LNCaP clone FGC (cell line): Measurements from ENCODE around the gene ART3.

Experiments used
- DNase-seq: peaks from one replicate; pipeline ENCODE4 v3.0.0-alpha.2; 2011; ENCODE audit warnings: low read depth
- H3K4me3 ChIP-seq: 2 replicates; pipeline ENCODE4 v1.5.1; 2011; ENCODE audit warnings: mild to moderate bottlenecking, low read depth, low read length, control low read depth
- TF ChIP-seq, protein P1 (sequence below): IDR thresholded peaks from 2 replicates; pipeline ENCODE4 v1.5.1; 2012; ENCODE audit warnings: mild to moderate bottlenecking; ENCODE audit not compliant: control insufficient read depth, insufficient read depth; ENCODE audit errors: extremely low read depth

Gene ART3

DNA sequence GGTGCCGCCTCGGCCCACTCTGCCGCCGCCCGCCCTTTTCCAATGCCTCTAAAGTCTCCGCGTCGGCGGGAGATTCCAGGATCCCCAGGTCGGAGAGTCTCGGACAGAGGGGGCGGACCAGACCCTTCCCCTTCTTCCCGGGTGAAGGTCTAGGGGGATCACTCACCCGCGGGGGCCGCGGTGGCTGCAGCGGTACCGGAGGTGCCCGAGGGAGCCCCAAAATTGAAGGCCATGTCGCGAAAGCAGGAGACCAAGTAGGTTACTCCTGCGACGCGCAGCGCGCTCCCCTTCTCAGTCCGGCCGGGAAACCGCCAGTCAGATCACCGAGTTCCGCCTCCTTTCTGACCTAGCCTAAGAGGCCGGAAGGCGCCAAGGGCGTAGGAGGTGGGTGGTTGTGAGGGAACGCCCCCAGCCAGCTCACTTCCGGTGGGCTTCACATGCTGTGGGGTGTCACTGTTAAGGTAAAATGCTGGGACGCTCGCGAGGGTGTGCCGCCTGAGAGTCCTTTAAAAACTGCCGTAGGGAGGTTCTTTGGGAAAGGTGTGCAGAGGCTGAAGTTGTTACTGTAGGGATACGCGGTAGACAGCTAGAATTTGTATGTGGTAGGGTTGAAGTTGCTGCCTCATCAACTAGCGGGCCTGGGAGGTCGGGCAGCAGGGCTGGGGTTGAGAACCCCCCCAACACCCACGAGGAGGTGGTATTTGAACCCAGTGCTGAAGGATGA, 73.8 kb downstream of the ART3 start, which contains the start of gene NUP54:
NUP54 (minus strand) TSS at position 256 of the 724 bp plus-strand sequence; CDS start at position 233, 23 bp downstream.
- DNase-seq: peak; percentile 86
- TF ChIP-seq, protein P1, sequence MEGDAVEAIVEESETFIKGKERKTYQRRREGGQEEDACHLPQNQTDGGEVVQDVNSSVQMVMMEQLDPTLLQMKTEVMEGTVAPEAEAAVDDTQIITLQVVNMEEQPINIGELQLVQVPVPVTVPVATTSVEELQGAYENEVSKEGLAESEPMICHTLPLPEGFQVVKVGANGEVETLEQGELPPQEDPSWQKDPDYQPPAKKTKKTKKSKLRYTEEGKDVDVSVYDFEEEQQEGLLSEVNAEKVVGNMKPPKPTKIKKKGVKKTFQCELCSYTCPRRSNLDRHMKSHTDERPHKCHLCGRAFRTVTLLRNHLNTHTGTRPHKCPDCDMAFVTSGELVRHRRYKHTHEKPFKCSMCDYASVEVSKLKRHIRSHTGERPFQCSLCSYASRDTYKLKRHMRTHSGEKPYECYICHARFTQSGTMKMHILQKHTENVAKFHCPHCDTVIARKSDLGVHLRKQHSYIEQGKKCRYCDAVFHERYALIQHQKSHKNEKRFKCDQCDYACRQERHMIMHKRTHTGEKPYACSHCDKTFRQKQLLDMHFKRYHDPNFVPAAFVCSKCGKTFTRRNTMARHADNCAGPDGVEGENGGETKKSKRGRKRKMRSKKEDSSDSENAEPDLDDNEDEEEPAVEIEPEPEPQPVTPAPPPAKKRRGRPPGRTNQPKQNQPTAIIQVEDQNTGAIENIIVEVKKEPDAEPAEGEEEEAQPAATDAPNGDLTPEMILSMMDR: no peak
- H3K4me3 ChIP-seq: peak within 1 kb of the TSS; percentile 71

DNA sequence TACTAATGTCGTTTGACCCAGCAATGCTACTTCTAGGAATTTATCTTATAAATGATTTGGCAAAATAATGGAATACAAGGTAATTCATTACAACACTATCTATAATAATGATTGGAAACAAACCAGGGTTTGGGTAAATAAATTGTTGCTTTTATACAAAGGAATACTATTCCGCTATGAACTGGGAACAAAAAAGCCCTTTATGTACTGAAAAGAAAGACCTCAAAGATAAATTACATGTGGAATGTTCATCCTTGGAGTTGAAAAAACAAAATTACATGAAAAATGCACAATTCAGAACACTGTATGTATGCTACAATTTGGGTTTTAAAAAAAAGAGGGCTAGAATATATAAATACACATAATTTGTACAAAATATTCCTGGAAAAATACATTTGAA, 78.8 kb downstream of the ART3 start:
- H3K4me3 ChIP-seq: no peak overlapping the region
- DNase-seq: no peak
- TF ChIP-seq, protein P1: no peak

DNA sequence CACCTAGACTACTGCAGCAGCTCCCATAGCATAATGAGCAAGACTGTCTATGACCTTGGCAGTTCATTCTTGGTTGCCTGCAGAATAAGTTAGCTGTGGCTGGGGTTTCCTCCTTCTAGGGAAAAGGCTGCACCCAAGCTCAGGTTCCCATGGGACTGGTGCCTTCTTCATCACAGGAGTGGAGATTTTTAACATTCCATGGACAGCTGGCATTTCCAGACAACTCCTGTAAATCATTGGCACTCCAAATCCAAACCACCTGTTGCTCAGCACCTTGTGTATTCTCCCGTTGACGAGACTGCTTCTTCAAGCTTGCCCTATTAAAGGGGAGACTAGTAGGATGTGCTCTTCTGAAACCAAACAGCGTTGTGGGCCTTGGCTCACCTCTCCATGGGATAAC, 81.5 kb downstream of the ART3 start:
- DNase-seq: no peak
- H3K4me3 ChIP-seq: no peak overlapping the region
- TF ChIP-seq, protein P1: no peak

DNA sequence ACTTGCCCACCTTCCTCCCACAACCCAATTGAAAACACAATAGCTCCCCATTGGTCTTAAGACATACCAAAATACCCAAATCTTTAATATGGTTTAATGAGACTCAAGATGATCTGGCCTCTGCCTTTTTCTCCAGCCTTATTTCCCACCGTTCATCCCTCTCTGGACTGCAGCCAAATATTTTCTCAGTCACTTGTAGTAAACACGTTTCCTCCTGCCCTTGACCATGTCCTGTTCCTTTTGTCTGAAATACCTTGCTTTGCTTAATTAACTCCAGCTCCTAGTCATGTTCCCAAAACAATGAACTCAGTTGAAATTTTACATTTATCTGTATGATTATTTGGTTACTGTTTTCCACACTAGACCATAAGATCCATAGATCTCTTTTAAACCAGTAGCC, 82.1 kb downstream of the ART3 start:
- H3K4me3 ChIP-seq: no peak overlapping the region
- no peak for DNase-seq
- TF ChIP-seq, protein P1: no peak

DNA sequence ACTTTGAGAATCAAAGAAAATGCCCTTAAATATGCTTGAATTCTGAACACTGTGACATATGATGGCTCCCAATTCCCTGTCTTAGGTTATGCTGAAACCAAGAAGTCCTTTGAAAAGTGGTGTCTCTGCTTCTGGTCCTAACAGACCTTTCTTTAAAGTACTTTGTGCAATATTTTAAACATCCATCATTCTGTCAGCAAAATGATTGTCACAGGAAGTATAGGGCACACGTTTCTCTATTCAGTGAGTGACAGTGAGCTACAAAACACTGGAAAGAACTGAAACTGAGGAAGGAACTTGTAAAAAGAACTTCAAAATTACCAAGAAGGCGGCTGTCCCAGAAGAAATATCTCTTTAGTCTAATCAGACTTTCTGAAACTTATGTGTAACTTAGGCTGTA, 85.8 kb downstream of the ART3 start:
- H3K4me3 ChIP-seq: no peak overlapping the region
- TF ChIP-seq, protein P1: no peak
- DNase-seq: no peak
